ENCODE data around the gene S100A9.
A peak's percentile ranks its signal among the peaks of the same experiment; 100 is the strongest.

Gene S100A9

GRCh38 chr1:153349363-153350320 lies 8.0 kb upstream of the S100A9 start:
- ChIA-PET POLR2A (no interaction called here), CTCF (interaction anchor here (0.9 to 11.2 kb wide), 4 partner anchors 12 to 145 kb away, joined by 3 to 331 read pairs (median 5); partner anchors contain the start of gene PGLYRP3)
- no peak for DNase-seq (ENCODE audit: extremely low spot score)
- TF ChIP-seq CTCF (IDR thresholded peaks at IDR 0.05; ENCODE audit: control extremely low read depth, extremely low read depth, low read depth, missing control alignments), result no peak

- ChIA-PET CTCF (interaction anchor here (1.7 to 11.2 kb wide), 3 partner anchors 8 to 145 kb away, joined by 5 to 331 read pairs (median 57); no protein-coding TSS in a partner anchor), POLR2A (no interaction called here)
- DNase-seq (ENCODE audit: extremely low spot score), result no peak
- TF ChIP-seq CTCF (IDR thresholded peaks at IDR 0.05; ENCODE audit: control extremely low read depth, extremely low read depth, low read depth, missing control alignments), result no peak
Measured at GRCh38 chr1:153350321-153350957, 7.2 kb upstream of the S100A9 start.

GRCh38 chr1:153352523-153352922 lies 5.1 kb upstream of the S100A9 start:
- peak; percentile 75 for DNase-seq (ENCODE audit: extremely low spot score)
- POLR2A ChIA-PET, result no interaction called here
- CTCF ChIA-PET, result interaction anchor here (0.7 to 11.2 kb wide), 38 partner anchors 9 to 611 kb away, joined by 3 to 331 read pairs (median 4); partner anchors contain the start of genes S100A2 and SLC39A1
- peak; percentile 93 for TF ChIP-seq CTCF (IDR thresholded peaks at IDR 0.05; ENCODE audit: control extremely low read depth, extremely low read depth, low read depth, missing control alignments)

GRCh38 chr1:153353226-153353947 lies 4.3 kb upstream of the S100A9 start:
- TF ChIP-seq CTCF (IDR thresholded peaks at IDR 0.05; ENCODE audit: control extremely low read depth, extremely low read depth, low read depth, missing control alignments), result peak; percentile 59
- peak; percentile 52 for DNase-seq (ENCODE audit: extremely low spot score)
- ChIA-PET POLR2A (no interaction called here), CTCF (interaction anchor here (0.7 to 11.2 kb wide), 34 partner anchors 8 to 610 kb away, joined by 3 to 331 read pairs (median 4); partner anchors contain the start of genes CHTOP, S100A2 and SLC39A1)

DNA sequence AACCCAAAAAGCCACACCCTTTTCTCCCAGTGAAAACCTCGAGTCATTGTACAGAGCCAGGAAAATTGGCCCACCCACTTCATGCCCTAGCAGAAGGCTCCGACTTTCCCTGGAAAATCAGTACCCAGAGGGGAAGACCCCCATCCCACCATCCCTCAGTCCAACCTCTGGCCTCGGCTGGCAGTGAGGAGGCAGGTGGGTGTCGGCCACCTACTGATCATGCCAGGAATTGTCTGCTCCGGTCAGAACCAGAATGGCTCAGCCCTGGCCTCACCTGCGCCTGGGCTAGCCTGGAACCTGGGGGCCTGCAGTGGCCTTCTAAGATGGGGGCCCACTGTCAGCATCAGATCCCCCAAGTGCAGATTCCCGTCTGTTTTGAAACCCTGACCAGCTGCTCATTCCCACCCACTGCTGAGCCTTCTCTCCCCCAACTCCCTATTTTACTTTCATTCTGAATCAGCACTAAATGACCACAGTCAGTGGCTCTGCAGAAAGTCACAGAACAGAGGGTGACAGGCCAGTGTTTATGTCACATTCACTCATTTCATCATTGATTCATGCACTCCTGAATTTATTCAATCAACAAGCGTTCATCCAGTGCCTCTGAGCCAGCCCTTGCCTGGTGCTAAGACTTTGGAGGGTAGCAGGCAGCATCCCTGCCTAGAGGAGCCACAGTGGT lies 3.0 kb upstream of the S100A9 start:
- TF ChIP-seq CTCF (IDR thresholded peaks at IDR 0.05; ENCODE audit: control extremely low read depth, extremely low read depth, low read depth, missing control alignments), result no peak
- POLR2A ChIA-PET, result no interaction called here
- DNase-seq (ENCODE audit: extremely low spot score), result peak; percentile 27
- CTCF ChIA-PET, result interaction anchor here (0.9 to 11.2 kb wide), 27 partner anchors 8 to 273 kb away, joined by 3 to 331 read pairs (median 5); partner anchors contain the start of genes S100A12, S100A13 and S100A8

All from GM10248 (cell line).